GM21786 (cell line): Measurements from ENCODE around the gene SHMT2.

Experiments used
- ATAC-seq: cut with Tn5 transposase; IDR thresholded peaks from one replicate; pipeline ENCODE4 v1.9.1; 2021; ENCODE audit not compliant: unreplicated experiment

The SHMT2 gene

GRCh38 chr12:57213763-57214397 lies 15.6 kb upstream of the SHMT2 start:
- no peak for ATAC-seq

GRCh38 chr12:57214398-57214781 lies 15.1 kb upstream of the SHMT2 start:
- ATAC-seq = peak; percentile 42

GRCh38 chr12:57215065-57215464 lies 14.4 kb upstream of the SHMT2 start:
- ATAC-seq = no peak

DNA sequence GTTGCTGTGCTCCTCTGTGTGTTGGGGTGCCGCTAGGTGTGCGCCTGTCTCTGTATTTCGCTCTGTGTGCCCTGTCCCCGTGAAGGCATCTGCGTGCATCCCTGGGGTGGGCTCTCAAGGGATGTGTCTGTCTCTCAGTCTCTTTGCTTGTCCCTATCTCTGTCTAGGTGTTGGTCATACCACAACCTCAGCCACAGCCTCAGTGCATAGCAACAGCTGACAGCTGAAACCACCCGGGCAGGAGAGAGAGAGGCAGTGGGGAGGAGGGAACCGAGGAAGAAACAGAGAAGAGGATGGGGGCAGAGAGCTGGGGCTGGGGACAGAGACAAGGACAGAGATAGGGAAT lies 13.9 kb upstream of the SHMT2 start:
- no peak for ATAC-seq

- ATAC-seq = no peak
These were observed 13.2 kb upstream of the SHMT2 start, which contains the start of gene NXPH4 for GRCh38 chr12:57216014-57216911. Gene NXPH4, plus strand, starts transcription at chr12:57216794. Its CDS starts 176 bp downstream, at chr12:57216970.

DNA sequence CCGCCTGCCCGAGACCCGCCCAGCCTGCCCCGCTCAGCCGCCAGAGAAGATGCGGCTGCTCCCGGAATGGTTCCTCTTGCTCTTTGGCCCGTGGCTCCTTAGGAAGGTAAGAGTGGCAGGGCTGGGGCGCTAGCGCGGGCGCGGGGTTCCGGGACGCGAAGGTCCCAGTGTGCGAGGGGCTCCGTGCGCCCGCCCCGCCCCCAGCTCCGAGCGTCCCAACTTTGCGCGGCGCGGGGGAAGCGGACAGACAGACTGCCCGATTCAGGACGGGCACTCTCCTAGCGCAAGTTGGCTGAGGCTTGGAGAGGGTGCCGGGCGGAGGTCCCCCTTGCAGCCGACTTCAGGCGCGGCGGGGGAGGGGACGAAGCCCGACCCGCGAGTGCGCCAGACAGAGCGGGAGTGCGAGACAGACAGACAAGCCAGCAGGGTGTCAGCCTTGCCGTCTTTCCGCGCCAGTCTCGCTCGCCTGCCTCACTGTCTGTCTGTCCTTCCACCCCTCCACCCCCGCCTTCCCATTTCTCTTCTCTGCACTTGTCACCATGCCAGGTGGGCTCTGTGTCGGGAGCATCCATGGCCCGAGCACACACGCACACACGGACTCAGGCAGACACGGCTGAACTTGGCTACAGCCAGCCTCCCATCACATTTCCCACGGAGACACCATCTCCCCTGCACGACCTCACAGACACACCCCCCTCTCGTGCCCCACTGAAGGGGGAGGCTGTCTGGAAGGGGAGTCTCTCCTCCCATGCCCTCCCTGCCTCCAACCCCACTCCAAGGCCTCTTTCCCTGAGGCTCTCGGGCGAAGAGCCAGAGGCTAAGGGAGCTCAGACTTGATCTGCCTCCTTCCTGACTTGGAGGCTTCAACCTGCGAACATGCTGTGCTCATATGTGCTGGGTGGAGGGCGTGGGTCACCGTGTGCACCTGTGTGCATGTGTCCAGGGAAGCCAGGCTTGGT lies 12.3 kb upstream of the SHMT2 start:
- ATAC-seq = no peak

- ATAC-seq = no peak
These were observed 11.3 kb upstream of the SHMT2 start for GRCh38 chr12:57218030-57218853.

DNA sequence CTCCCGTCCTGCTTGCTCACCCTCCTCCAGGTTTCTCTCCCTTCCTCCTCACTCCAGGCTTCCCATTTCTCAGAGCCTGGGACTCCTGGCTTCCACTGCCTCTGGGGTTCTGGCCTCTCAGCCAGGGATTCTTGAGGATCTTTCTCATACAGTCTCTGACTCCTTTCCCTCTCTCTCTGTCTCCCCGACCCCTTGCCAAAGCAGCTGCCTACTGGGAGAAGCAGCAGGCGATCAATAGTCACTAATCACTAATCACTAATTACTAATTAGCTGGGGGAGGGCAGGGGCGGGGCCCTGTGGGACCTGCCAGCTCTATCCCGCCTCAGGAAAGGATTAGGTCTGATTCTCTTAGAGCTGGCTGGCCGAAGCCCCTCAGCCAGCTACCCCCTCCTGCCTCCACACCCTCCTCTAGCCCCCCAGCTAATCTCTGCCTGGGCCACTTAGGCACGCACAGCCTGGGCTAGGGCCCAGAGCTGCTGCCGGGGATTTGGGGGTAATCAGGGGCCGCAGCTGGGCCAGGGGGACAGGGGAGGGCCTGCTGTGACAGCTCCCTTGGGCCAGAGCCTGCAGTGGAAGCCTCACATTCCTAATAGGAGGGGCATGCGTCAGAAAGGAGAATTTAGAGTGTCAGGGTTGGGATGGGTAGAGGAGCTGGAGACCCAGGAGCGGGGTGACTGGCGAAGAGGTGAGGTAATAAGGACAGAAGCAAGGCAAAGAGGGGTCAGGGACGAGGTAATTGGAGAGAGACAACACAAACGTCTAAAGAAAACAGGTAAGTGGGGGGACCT lies 10.1 kb upstream of the SHMT2 start:
- no peak for ATAC-seq

DNA sequence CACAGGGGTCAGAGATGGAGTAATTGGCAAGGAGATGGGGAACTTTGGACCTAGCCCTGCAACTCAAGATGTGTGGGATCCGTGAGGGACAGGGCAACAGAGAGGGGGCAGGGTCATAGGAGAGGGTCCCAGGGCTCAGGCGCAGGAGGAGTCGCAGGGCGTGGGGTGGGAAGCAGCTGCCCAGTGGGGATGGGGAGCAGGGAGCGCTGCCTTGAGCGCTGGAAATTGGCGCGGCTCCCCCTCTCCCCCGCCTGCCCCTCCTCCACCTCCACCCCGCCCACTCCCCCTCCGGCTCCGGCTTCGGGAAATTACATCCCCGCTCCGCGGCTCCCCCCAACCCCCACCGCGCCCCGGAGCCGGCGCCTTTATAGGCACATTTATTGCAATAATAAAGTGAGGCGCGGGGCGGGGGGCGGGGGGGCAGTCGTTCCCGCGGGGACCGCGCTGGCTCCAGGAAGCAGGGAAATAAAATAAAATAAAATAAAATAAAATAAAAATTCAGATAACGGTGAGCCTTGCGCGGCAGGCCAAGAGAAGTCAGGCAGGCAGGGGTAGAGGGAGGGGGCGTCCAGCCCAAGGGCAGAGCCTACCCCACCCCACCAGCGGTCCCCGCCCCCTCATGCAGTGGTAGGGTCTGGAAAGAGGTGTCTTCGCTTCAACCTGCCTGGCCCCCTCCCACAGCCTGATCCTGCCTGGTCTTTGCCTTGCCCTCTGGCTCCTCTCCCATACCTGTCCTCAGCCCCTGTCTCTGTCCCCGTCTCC lies 9.3 kb upstream of the SHMT2 start:
- no peak for ATAC-seq

DNA sequence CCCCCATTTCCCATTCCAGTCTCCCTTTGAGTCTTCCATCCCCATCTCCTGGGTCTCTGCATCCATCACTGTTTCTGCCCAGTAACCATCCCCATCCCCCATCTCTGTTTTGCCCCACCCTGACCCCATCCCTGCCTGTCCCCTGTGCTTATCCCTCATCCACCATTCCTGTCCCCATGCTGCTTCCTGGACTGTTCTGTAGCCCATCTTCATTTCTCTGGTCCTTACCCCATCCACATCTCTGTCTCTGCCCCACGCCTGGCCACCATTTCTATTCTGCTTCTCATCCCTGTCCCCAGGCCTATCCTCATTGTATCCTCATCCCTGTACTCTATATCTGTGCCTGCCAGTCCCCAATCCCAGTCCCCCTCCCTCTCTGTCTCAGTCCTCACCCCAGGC lies 8.7 kb upstream of the SHMT2 start:
- no peak for ATAC-seq

- ATAC-seq = no peak
These were observed 8.2 kb upstream of the SHMT2 start for GRCh38 chr12:57221169-57221917.

DNA sequence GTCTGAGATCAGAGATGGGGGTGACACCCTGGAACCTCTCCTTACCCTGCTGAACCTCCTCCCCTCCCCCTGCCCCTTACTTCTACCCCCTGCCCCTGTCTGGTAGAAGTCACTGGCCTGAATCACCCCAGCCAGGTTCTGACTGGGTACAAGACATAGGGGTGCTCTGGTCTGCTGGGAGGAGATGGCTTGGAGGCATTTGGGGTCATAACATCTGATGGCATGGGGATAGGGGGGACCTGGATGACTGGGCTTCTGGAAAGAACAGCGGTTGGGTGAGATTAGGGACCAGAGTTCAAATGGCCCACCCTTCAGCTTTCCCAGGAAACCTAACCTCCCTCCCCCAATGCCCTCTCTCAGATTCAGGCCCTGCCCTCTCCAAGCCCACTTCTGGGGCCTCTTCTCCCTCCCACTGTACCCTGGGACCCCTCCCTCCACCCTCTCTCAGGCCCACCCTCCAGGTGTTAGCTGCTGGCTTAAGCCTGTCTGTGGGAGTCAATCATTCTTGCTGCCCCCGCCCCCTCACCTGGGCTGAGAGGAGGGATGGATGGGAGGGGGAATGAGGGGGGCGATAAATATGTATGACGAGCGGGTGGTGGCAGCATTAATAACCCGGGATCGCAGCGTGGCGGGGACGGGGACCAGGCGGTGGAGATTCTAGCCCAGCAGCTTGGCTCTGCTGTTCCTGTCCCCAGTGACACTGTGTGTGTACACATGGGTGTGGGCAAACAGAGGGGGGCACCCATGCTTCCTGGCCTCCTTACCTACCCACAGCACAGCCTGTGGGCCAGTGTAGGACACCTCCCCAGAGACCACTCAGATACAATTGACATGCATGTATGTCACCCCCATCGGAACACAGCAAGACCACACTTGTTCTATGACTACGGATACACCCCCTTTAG lies 7.0 kb upstream of the SHMT2 start:
- no peak for ATAC-seq

DNA sequence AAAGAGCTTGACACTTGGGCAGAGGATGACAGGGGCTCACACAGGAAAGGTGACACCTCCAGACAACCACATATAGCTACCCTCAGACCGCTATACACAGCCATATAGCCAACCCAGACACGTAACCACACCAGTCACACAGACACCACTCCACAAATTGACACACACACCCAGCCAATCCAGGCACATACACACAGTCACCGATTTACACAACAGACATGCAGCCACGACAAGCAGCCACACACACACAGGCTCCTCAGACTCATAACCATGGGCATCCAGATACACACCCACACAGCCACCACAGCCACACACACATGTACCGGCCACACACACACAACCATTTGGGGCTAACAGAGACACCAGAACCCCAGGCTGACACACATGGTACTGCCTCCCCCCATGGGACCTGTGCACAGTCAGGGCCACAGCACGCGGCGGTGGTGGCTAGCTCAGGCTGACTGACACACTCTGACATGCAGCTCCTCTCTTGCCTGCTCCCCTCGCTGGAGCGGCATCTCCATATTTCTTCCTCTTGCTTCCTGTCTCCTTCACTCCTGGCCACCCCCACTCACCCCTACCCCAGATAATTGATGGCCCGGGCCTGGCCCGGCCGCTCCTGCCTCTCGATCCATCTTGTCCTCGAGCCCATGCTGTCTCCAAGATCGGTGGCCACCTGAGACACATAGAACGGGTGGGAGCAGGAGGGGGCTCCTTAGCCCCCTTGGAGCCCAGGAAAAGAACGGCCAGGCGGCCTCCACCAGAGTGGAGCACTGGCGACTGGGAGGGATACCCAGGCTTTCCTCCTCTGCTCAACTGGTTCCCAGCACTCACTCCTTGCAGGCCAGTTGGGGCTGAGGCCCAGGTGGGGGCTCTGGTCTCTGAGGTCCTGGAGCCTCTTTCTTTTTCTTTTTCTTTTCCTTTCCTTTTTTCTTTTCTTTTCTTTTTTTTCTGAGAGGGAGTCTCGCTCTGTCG lies 6.0 kb upstream of the SHMT2 start:
- no peak for ATAC-seq

GRCh38 chr12:57224278-57224972 lies 5.1 kb upstream of the SHMT2 start:
- no peak for ATAC-seq

DNA sequence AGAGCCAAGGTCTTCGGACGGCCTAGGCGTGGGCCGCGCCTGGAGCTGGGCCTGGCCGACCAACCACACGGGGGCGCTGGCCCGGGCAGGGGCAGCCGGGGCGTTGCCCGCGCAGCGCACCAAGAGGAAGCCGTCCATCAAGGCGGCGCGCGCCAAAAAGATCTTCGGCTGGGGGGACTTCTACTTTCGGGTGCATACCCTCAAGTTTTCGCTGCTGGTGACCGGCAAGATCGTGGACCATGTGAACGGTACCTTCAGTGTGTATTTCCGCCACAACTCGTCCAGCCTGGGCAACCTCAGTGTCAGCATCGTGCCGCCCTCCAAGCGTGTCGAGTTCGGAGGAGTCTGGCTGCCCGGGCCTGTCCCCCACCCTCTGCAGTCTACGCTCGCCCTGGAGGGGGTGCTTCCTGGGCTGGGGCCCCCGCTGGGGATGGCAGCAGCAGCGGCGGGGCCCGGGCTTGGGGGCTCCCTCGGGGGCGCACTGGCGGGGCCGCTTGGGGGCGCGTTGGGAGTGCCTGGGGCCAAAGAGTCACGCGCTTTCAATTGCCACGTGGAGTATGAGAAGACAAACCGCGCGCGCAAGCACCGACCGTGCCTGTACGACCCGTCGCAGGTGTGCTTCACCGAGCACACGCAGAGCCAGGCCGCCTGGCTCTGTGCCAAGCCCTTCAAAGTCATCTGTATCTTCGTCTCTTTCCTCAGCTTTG lies 4.4 kb upstream of the SHMT2 start:
- no peak for ATAC-seq
